ENCODE measurements around the gene CCSAP. TPM values are rescaled to one million over a fixed set of nuclear protein-coding genes. Genes with fewer than 3 reads are reported as not detected.
A peak's percentile ranks its signal among the peaks of the same experiment; 100 is the strongest.

The CCSAP gene
- total and polyA plus RNA-seq, 4 experiments from 2014 or later, result 3.9 to 18.3 (median 10.8) TPM

DNA sequence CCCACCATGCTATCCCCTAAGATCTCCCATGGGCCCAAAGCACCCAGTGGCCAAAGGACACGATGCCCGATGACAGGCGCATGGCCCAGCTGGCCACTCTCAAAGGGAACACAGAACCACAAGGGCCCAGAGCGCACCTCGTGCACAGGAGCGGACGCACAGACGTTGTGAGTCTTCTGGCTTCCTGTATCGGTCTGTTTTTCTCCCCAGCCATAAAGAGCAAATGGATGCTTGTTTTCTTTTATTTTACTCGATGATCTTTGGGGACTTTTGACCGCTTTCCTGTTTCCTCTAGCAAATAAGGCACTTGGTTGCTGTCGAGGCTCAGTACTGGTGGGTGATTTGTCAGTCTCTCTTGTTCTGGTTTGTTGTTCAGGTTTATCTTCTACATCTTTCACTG is 16.2 kb downstream of the CCSAP start:
- peaks cover 9% of the 10 kb centered on the region for H3K36me3 ChIP-seq (ENCODE audit: insufficient read depth, low read length)
- Mint-ChIP-seq H3K36me3 (peaks cover 38 to 53% of the 10 kb centered on the region in 2 donors), H3K27me3 (no peaks in the 10 kb centered on the region), H3K4me1 (peaks cover 7 to 56% (median 43%) of the 10 kb centered on the region in 4 donors), H3K9me3 (no peaks in the 10 kb centered on the region), H3K27ac (peak overlapping the region; percentile 57 to 98 (median 97)), H3K4me3 (peak overlapping the region in 7 of 8 donors; percentile 66 to 86 (median 78))
- no peak overlapping the region for H3K4me3 ChIP-seq (ENCODE audit: low read length in 2 of 2)
- peaks cover 16% of the 10 kb centered on the region for H3K4me1 ChIP-seq (ENCODE audit: insufficient read depth, low read length)
- intact Hi-C loops (cut with micrococcal nuclease), result loop anchor here (1.0 kb wide), 1 partner anchor 15 kb away; no protein-coding TSS in a partner anchor
- no peaks in the 10 kb centered on the region for H3K27me3 ChIP-seq (ENCODE audit: insufficient read depth, low read length)
- ChIA-PET CTCF (ENCODE audit: partially characterized antibody) (no interaction called here), POLR2A (ENCODE audit: partially characterized antibody) (interaction anchor here (1.3 to 3.8 kb wide), 2 partner anchors 12 to 16 kb away, joined by 4 to 21 read pairs; partner anchors contain the start of gene CCSAP)
- H3K27ac ChIP-seq (ENCODE audit: low read depth, low read length), result peak overlapping the region; percentile 62
- peak; percentile 36 to 59 (median 45) for DNase-seq
- no peaks in the 10 kb centered on the region for H3K9me3 ChIP-seq (ENCODE audit: control insufficient read depth in 1 of 2, low read length in 2 of 2)

DNA sequence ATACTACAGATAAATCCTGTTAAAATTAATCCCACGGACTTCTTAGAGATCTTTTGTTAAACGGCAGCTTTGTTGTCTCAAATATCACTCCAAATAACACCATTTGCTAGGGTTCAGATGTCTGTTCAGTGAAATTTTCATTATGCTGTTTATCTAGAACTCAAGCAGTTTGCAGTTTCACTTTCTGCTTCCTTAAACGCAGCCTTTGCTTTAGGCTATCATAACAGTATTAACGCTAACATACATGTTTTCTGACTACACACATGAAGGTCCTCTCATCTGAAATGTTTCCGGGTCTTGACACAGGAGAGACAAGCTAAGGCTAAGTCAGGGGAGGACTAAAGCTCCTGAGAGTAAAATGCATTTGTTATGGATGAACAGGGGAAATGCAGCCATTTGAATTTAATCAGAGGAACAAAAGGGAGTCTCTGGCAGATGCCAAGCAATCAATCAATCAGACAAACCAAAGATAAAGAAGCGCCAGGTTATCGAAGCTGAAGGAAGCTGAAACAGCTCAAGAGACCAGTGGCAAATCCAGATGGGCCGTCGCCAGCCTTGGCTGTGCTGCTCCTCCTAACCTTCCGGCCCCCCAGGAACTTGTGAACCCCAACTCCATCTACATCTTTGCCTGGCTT is 16.9 kb downstream of the CCSAP start:
- Mint-ChIP-seq H3K27me3 (no peaks in the 10 kb centered on the region), H3K36me3 (peaks cover 39 to 54% of the 10 kb centered on the region in 2 donors), H3K27ac (peak overlapping the region; percentile 57 to 98 (median 97)), H3K4me1 (peaks cover 7 to 56% (median 43%) of the 10 kb centered on the region in 4 donors), H3K4me3 (peak overlapping the region in 7 of 8 donors; percentile 66 to 86 (median 78)), H3K9me3 (no peaks in the 10 kb centered on the region)
- H3K9me3 ChIP-seq (ENCODE audit: control insufficient read depth in 1 of 2, low read length in 2 of 2), result no peaks in the 10 kb centered on the region
- intact Hi-C loops (cut with micrococcal nuclease), result loop anchor here (1.0 kb wide), 1 partner anchor 15 kb away; no protein-coding TSS in a partner anchor
- H3K36me3 ChIP-seq (ENCODE audit: insufficient read depth, low read length), result peaks cover 9% of the 10 kb centered on the region
- ChIA-PET CTCF (ENCODE audit: partially characterized antibody) (no interaction called here), POLR2A (ENCODE audit: partially characterized antibody) (interaction anchor here (1.1 to 3.8 kb wide), 3 partner anchors 12 to 16 kb away, joined by 3 to 21 read pairs (median 4); partner anchors contain the start of gene CCSAP)
- H3K27me3 ChIP-seq (ENCODE audit: insufficient read depth, low read length), result no peaks in the 10 kb centered on the region
- peaks cover 16% of the 10 kb centered on the region for H3K4me1 ChIP-seq (ENCODE audit: insufficient read depth, low read length)
- peak overlapping the region; percentile 62 for H3K27ac ChIP-seq (ENCODE audit: low read depth, low read length)
- DNase-seq, result peak in 2 of 5 donors; percentile 27 to 34
- peak overlapping the region in 1 of 2 donors; percentile 3 for H3K4me3 ChIP-seq (ENCODE audit: low read length in 2 of 2)

DNA sequence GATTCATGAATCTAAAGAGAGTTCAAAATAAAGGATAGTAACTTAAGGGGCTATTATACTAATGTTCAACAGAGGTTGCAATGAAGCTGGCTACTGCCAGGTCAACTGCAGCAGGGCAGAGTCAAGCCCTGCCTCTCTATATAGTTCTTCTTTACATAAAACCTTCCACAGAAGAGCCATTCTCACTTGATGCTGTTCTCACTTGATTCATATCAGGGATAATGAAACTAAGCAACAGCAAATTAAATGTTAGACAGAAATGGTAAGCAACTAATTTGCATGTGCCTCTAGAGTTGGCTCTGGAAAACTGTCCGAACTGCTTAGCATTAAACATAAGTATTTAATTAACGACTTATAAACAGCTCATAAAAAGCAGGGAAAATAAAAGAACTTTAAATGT is 17.4 kb downstream of the CCSAP start:
- H3K27ac Mint-ChIP-seq, result peak overlapping the region; percentile 57 to 98 (median 97)
- Histone ChIP-seq H3K4me1 (ENCODE audit: insufficient read depth, low read length) (peaks cover 16% of the 10 kb centered on the region), H3K9me3 (ENCODE audit: control insufficient read depth in 1 of 2, low read length in 2 of 2) (no peaks in the 10 kb centered on the region), H3K4me3 (ENCODE audit: low read length in 2 of 2) (peak overlapping the region in 1 of 2 donors; percentile 3), H3K27me3 (ENCODE audit: insufficient read depth, low read length) (no peaks in the 10 kb centered on the region), H3K36me3 (ENCODE audit: insufficient read depth, low read length) (peaks cover 9% of the 10 kb centered on the region), H3K27ac (ENCODE audit: low read depth, low read length) (peak overlapping the region; percentile 62)
- H3K9me3 Mint-ChIP-seq, result no peaks in the 10 kb centered on the region
- POLR2A ChIA-PET (ENCODE audit: partially characterized antibody), result interaction anchor here (1.1 to 3.8 kb wide), 3 partner anchors 11 to 17 kb away, joined by 3 to 21 read pairs (median 3); partner anchors contain the start of gene CCSAP
- CTCF ChIA-PET (ENCODE audit: partially characterized antibody), result no interaction called here
- H3K4me1 Mint-ChIP-seq, result peaks cover 7 to 56% (median 43%) of the 10 kb centered on the region in 4 donors
- peak overlapping the region; percentile 29 to 86 (median 76) for H3K4me3 Mint-ChIP-seq
- no peaks in the 10 kb centered on the region for H3K27me3 Mint-ChIP-seq
- DNase-seq, result no peak
- peaks cover 39 to 54% of the 10 kb centered on the region in 2 donors for H3K36me3 Mint-ChIP-seq
- intact Hi-C loops (cut with micrococcal nuclease), result no loop called here

DNA sequence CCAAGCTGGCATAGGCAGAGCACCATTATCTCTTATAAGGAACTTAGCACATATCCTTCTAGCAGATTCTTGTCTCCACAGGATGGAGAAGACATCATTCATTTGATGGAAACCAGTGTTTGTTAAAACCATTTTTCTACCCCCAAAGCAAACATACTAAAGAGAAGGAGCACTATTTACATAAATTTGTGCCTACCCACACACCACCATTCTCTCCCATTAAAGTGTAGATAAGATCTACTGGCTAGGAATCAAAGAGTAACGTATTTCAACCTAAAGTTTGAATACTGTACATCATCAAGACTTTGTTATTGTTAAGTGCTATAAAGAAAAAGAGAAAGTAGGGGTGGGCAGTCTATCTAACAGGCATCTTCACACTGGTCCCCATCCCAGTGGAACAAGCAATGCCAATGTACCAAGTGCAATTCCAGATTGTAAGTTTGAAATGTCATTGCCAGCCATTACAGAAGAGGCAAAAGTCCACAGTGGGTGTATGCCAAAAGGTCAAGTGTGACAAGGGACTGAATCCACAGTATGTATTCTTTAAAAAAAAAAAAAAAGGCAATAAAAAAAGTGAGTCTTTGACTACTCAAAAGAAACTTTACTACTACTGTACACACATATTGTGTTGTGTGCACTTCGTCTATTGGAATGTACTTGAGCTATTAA is 18.8 kb downstream of the CCSAP start:
- Histone ChIP-seq H3K27ac (ENCODE audit: low read depth, low read length) (no peak overlapping the region), H3K4me1 (ENCODE audit: insufficient read depth, low read length) (peaks cover 16% of the 10 kb centered on the region), H3K36me3 (ENCODE audit: insufficient read depth, low read length) (peaks cover 9% of the 10 kb centered on the region), H3K4me3 (ENCODE audit: low read length in 2 of 2) (no peak overlapping the region), H3K27me3 (ENCODE audit: insufficient read depth, low read length) (no peaks in the 10 kb centered on the region), H3K9me3 (ENCODE audit: control insufficient read depth in 1 of 2, low read length in 2 of 2) (no peaks in the 10 kb centered on the region)
- no peak for DNase-seq
- CTCF ChIA-PET (ENCODE audit: partially characterized antibody), result interaction anchor here (0.5 kb wide), 1 partner anchor 211 kb away, joined by 3 read pairs; no protein-coding TSS in a partner anchor
- H3K36me3 Mint-ChIP-seq, result peaks cover 50 to 57% of the 10 kb centered on the region in 2 donors
- H3K4me3 Mint-ChIP-seq, result peak overlapping the region in 2 of 8 donors; percentile 5 to 72
- H3K27ac Mint-ChIP-seq, result peak overlapping the region in 6 of 7 donors; percentile 36 to 96 (median 58)
- peaks cover 7 to 51% (median 40%) of the 10 kb centered on the region in 4 donors for H3K4me1 Mint-ChIP-seq
- POLR2A ChIA-PET (ENCODE audit: partially characterized antibody), result interaction anchor here (3.8 kb wide), 1 partner anchor 18 kb away, joined by 21 read pairs; the partner anchor contains the start of gene CCSAP
- no peaks in the 10 kb centered on the region for H3K27me3 Mint-ChIP-seq
- H3K9me3 Mint-ChIP-seq, result no peaks in the 10 kb centered on the region
- intact Hi-C loops (cut with micrococcal nuclease), result no loop called here

DNA sequence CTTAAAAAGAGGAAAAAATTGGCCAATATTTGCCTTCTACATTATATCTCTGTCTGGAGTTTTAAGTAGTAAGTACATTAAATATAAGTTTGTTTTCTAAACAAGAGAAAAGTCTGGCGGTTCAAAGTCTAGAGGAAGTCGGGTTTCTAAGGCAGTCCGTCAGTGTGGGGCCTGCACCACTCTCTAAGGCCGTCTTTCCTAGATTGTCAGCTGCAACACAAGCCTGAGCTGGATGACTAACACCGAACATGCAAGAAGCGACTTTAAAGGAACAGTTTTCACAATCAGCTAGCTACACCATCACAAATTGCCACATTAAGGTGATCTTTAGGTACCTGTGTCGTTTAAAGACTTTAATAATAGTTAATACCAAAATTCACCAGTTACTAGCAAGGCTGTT is 19.6 kb downstream of the CCSAP start:
- H3K27me3 ChIP-seq (ENCODE audit: insufficient read depth, low read length), result no peaks in the 10 kb centered on the region
- Mint-ChIP-seq H3K4me1 (peaks cover 7 to 42% (median 35%) of the 10 kb centered on the region in 4 donors), H3K27ac (peak overlapping the region in 2 of 7 donors; percentile 51 to 60), H3K4me3 (no peak overlapping the region), H3K27me3 (no peaks in the 10 kb centered on the region), H3K36me3 (peaks cover 49 to 50% of the 10 kb centered on the region in 2 donors), H3K9me3 (no peaks in the 10 kb centered on the region)
- no peaks in the 10 kb centered on the region for H3K9me3 ChIP-seq (ENCODE audit: control insufficient read depth in 1 of 2, low read length in 2 of 2)
- POLR2A ChIA-PET (ENCODE audit: partially characterized antibody), result no interaction called here
- peaks cover 9% of the 10 kb centered on the region for H3K36me3 ChIP-seq (ENCODE audit: insufficient read depth, low read length)
- no peak overlapping the region for H3K27ac ChIP-seq (ENCODE audit: low read depth, low read length)
- CTCF ChIA-PET (ENCODE audit: partially characterized antibody), result no interaction called here
- intact Hi-C loops (cut with micrococcal nuclease), result no loop called here
- H3K4me3 ChIP-seq (ENCODE audit: low read length in 2 of 2), result no peak overlapping the region
- no peak for DNase-seq
- peaks cover 13% of the 10 kb centered on the region for H3K4me1 ChIP-seq (ENCODE audit: insufficient read depth, low read length)

DNA sequence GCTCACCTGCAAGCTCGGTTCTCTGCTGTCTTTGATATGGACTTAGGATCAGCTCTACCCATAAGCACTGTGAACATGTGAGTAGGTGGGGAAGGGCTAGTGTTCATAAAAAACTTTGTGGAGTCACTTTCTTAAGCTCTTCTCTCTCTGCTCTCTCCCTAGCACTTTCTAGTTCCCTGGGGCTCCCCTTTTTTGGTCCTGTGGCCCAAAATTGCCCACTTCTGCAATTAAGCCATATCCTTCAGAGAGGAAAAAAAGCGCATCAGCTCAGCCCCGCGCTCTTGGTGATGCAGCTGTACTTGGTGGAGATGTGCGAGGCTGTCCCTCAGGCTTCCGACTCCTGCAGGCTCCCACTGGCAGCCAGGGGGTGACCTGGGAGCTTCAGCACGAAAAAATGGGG is 23.4 kb downstream of the CCSAP start:
- H3K9me3 ChIP-seq (ENCODE audit: control insufficient read depth in 1 of 2, low read length in 2 of 2), result no peaks in the 10 kb centered on the region
- H3K27me3 ChIP-seq (ENCODE audit: insufficient read depth, low read length), result no peaks in the 10 kb centered on the region
- H3K9me3 Mint-ChIP-seq, result no peaks in the 10 kb centered on the region
- H3K4me3 ChIP-seq (ENCODE audit: low read length in 2 of 2), result no peak overlapping the region
- no peak overlapping the region for H3K27ac ChIP-seq (ENCODE audit: low read depth, low read length)
- peaks cover 9% of the 10 kb centered on the region for H3K36me3 ChIP-seq (ENCODE audit: insufficient read depth, low read length)
- no peak overlapping the region for H3K4me3 Mint-ChIP-seq
- POLR2A ChIA-PET (ENCODE audit: partially characterized antibody), result interaction anchor here (1.0 kb wide), 1 partner anchor 23 kb away, joined by 3 read pairs; no protein-coding TSS in a partner anchor
- CTCF ChIA-PET (ENCODE audit: partially characterized antibody), result interaction anchor here (0.6 to 1.4 kb wide), 2 partner anchors 65 to 163 kb away, joined by 3 read pairs; no protein-coding TSS in a partner anchor
- H3K4me1 Mint-ChIP-seq, result peaks cover 0 to 10% (median 8%) of the 10 kb centered on the region in 4 donors
- no peaks in the 10 kb centered on the region for H3K4me1 ChIP-seq (ENCODE audit: insufficient read depth, low read length)
- DNase-seq, result no peak
- H3K36me3 Mint-ChIP-seq, result peaks cover 32 to 41% of the 10 kb centered on the region in 2 donors
- intact Hi-C loops (cut with micrococcal nuclease), result no loop called here
- H3K27me3 Mint-ChIP-seq, result no peaks in the 10 kb centered on the region
- no peak overlapping the region for H3K27ac Mint-ChIP-seq

DNA sequence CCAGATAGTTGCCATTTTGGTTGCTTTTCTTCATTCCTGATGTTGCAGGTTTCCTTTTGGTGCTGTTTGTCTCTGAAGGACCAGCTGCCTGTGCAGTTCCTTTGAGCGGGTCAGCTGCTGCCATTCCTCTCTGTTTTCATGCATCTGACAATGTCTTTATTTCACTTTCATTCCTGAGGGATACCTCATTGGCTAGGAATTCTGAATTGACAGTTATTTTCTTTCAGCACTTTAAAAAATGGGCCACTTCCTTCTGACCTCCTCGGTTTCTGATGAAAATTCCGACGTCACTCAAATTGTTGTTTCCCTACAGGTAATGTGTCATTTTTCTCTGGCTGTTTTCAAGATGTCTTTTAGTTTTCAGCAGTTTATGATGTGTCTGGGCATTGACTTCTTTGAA is 24.8 kb downstream of the CCSAP start:
- H3K36me3 ChIP-seq (ENCODE audit: insufficient read depth, low read length), result peaks cover 4% of the 10 kb centered on the region
- Mint-ChIP-seq H3K36me3 (peaks cover 17 to 35% of the 10 kb centered on the region in 2 donors), H3K27ac (no peak overlapping the region)

More for the DNA sequence above, 24.8 kb downstream of the CCSAP start:
- DNase-seq, result no peak
- POLR2A ChIA-PET (ENCODE audit: partially characterized antibody), result no interaction called here
- Histone ChIP-seq H3K27me3 (ENCODE audit: insufficient read depth, low read length) (no peaks in the 10 kb centered on the region), H3K9me3 (ENCODE audit: control insufficient read depth in 1 of 2, low read length in 2 of 2) (no peaks in the 10 kb centered on the region), H3K4me1 (ENCODE audit: insufficient read depth, low read length) (no peaks in the 10 kb centered on the region), H3K27ac (ENCODE audit: low read depth, low read length) (no peak overlapping the region), H3K4me3 (ENCODE audit: low read length in 2 of 2) (no peak overlapping the region)
- Mint-ChIP-seq H3K9me3 (no peaks in the 10 kb centered on the region), H3K27me3 (no peaks in the 10 kb centered on the region), H3K4me1 (peaks cover 0 to 4% (median 0%) of the 10 kb centered on the region in 4 donors), H3K4me3 (no peak overlapping the region)
- intact Hi-C loops (cut with micrococcal nuclease), result no loop called here
- CTCF ChIA-PET (ENCODE audit: partially characterized antibody), result no interaction called here

Measured in CD4-positive, alpha-beta memory T cell (primary cell).